Spinal cord (tissue), 4 donors: Measurements from ENCODE around the gene IFIT5. TPM values are rescaled to one million over a fixed set of nuclear protein-coding genes. Genes with fewer than 3 reads are reported as not detected.

ENCODE experiments used
- polyA plus RNA-seq, 2 donors: library from polyadenylated mRNA; unstranded; fragments of 120-200 nt; gene quantifications; one replicate each; pipeline ENCODE4 v1.2.1, GENCODE V29; 2013; ENCODE audit not compliant: insufficient read length in 2 of 2
- total RNA-seq, 2 donors: library from RNA; depleted of rRNA in 1 of 2; stranded (reverse); fragments of 120-200 nt in 1 of 2; fragments of >200 nt in 1 of 2; gene quantifications; one replicate each; pipeline versions ENCODE4 v1.2.3 to v1.2.4, GENCODE V29; 2013 to 2014

Gene IFIT5
- total and polyA plus RNA-seq, 4 donors, result 19.3 to 44.8 (median 29.9) TPM

Other genes with a start within 250 kb of the IFIT5 start
- gene CH25H, start 207.3 kb upstream of the IFIT5 start, total RNA-seq, result 1 to 10 TPM in 1 of 2 donors, under 1 TPM in 1; 0.83 to 2.1 TPM
- gene CH25H, start 207.3 kb upstream of the IFIT5 start, polyA plus RNA-seq, result 1 to 10 TPM; 1.1 to 3.9 TPM
- gene LIPA, start 162.8 kb upstream of the IFIT5 start, total RNA-seq, result 100 to 1,000 TPM in 1 of 2 donors, 10 to 100 TPM in 1; 60.9 to 113 TPM
- gene LIPA, start 162.8 kb upstream of the IFIT5 start, polyA plus RNA-seq, result 10 to 100 TPM; 57.7 to 71.5 TPM
- gene IFIT2, start 112.5 kb upstream of the IFIT5 start, total RNA-seq, result 10 to 100 TPM; 14.6 to 16.3 TPM
- 10 to 100 TPM in 1 of 2 donors, 1 to 10 TPM in 1; 9.1 to 10.1 TPM for gene IFIT2, start 112.5 kb upstream of the IFIT5 start, polyA plus RNA-seq
- 10 to 100 TPM; 17.4 to 26.1 TPM for gene IFIT3, start 86.6 kb upstream of the IFIT5 start, total RNA-seq
- gene IFIT3, start 86.6 kb upstream of the IFIT5 start, polyA plus RNA-seq, result 1 to 10 TPM; 4.9 to 8.6 TPM
- 1 to 10 TPM; 1.4 to 6.7 TPM for gene IFIT1B, start 36.5 kb upstream of the IFIT5 start, total RNA-seq
- gene IFIT1B, start 36.5 kb upstream of the IFIT5 start, polyA plus RNA-seq, result not detected
- gene IFIT1, start 21.9 kb upstream of the IFIT5 start, total RNA-seq, result 10 to 100 TPM; 35.3 to 57.2 TPM
- gene IFIT1, start 21.9 kb upstream of the IFIT5 start, polyA plus RNA-seq, result 10 to 100 TPM; 16.5 to 21.9 TPM
- gene SLC16A12, start 121.0 kb downstream of the IFIT5 start, total RNA-seq, result 10 to 100 TPM; 11.0 to 31.2 TPM
- gene SLC16A12, start 121.0 kb downstream of the IFIT5 start, polyA plus RNA-seq, result 1 to 10 TPM; 3.2 to 4.9 TPM
- gene PANK1, start 230.7 kb downstream of the IFIT5 start, total RNA-seq, result 10 to 100 TPM; 35.2 to 36.1 TPM
- 10 to 100 TPM; 27.5 to 34.6 TPM for gene PANK1, start 230.7 kb downstream of the IFIT5 start, polyA plus RNA-seq